ENCODE measurements around the gene FAR2.
"Not testable (repeated sequence)": the region's sequence is repeated elsewhere in the genome, so short reads cannot be mapped to it uniquely, and the experiment has no call there.

FAR2 gene

GRCh38 chr12:29240441-29240840 is 91.4 kb downstream of the FAR2 start:
- DNase-seq, result no peak

DNA sequence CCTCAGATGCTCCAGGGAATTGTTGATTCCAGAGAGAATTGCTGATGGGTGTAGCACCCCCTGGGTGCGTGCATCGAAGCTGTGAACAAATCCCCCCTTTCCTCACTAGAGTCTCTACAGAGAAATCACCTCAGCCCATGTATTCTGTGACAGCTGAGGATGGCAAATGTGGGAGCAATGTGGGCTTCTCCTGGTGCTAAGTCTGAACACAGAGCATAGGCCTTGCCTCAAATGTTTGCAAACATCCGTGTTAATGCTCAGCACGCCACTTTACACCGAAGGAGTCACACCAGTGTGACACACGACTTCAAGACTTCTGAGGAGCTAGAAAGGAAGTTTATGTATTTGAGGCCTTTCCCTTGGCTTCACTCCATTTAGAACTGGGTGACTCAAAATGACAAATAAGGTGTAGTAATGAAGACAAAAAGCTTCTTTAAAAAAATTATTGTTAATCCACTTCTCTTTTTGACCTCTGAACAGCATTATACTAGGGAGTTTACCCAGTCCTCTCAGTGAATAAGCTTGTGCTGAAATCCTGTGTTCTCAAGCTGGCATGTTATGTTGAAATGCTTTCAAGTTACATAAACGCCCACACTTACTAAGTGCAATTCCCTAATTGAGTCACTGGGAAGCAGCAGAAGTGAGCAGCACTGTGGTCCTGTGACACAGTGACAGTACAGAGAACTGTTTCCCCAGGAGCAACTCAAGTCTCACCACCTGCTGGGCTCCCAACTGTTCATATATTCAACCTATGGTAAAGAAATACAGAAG is 92.9 kb downstream of the FAR2 start:
- DNase-seq, result peak; percentile 29

DNA sequence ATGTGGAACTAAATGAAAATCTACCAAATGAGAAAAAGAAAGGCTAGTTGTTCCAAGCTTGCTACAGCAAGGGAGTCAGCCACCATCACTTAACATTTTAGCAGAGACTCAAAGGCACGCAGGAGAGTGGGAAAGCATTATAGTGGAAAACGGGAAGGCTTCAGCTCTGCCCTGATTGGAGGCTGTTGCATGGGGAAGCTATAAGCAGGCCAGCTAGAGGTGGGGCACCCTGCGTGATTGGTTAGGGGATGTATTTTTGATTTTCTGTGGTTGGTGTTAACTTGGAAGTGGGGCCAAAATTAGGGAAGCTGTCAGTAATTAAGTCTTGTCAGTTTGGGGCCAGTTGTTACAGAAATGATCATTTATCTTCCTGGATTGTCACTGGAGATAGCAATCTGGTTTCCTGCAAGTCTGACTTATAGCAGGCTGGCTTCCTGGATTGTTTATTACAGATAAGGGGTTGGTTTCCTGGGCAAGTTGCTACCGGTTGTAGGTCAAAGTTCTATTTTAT is 93.9 kb downstream of the FAR2 start:
- no peak for DNase-seq

- no peak for DNase-seq
Measured at GRCh38 chr12:29244159-29244765, 95.2 kb downstream of the FAR2 start.

DNA sequence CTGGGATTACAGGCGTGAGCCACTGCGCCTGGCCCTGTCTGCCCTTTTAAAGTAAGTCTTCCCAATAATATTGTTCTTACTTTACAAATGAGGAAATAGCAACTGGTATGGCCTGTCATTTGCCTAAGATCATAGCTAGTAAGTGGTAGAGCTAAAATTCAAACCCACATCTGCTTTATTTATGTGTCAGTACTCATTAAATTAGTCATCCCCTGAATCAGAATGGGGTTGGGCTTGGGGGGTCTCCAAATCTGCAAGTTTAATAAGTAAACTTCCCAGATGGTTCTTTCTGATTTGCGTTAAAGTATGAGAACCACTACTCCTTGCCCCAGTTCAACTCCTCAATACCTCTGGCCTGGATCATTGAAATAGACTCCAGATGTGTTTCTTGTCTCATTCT is 96.2 kb downstream of the FAR2 start:
- DNase-seq, result no peak

- no peak for DNase-seq
Measured at GRCh38 chr12:29249930-29250329, 100.9 kb downstream of the FAR2 start.

GRCh38 chr12:29253906-29254625 is 105.0 kb downstream of the FAR2 start:
- DNase-seq, result no peak

- no peak for DNase-seq
Measured at GRCh38 chr12:29255042-29255441, 106.0 kb downstream of the FAR2 start.

GRCh38 chr12:29256598-29256997 is 107.5 kb downstream of the FAR2 start:
- no peak for DNase-seq

DNA sequence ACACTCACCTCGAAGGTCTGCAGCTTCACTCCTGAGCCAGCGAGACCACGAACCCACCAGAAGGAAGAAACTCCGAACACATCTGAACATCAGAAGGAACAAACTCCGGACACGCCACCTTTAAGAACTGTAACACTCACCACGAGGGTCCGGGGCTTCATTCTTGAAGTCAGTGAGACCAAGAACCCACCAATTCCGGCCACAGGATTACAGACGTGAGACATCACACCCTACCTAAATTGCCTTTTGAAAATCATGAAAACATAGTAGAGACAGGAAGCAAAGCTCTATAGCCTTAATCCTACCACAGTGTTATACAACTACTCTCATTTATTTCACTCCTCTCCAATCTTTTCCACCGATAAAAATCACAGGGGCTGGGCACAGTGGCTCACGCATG is 108.6 kb downstream of the FAR2 start:
- DNase-seq, result not testable (repeated sequence)

GRCh38 chr12:29264424-29264823 is 115.3 kb downstream of the FAR2 start:
- no peak for DNase-seq

GRCh38 chr12:29269706-29270408 is 120.8 kb downstream of the FAR2 start:
- DNase-seq, result no peak

GRCh38 chr12:29270446-29270845 is 121.4 kb downstream of the FAR2 start:
- no peak for DNase-seq

DNA sequence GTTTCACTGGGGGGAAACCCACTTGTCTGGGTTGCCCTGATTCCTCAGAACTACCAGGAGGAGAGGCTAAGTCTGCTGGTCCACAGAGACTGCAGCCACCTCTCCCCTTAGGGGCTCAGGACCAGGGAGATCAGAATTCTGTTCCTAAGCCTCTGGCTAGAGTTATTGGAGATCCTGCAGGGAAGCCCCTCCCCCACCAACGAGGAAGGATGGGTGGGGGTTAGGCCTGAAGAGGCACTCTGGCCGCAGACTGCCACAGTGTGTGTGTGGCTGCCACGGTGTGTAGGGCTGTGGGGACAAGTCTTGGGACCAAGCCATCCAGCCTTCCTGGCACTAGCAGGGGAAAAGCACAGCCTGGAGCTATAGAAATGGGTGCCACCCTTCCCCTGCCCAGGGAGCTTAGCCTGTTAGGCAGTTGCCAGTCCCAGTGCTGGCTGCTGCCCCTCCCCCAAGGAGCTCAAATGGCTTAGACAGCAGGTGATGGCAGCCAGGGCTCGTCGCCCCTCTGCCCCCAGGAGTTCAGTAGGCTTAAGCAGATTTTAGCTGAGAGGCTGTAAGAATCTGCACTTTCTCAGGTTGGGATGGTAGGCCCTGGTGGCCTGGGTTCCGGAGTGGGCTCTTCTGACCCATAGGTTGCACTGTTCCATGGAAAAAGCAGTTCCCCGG is 124.2 kb downstream of the FAR2 start:
- no peak for DNase-seq

DNA sequence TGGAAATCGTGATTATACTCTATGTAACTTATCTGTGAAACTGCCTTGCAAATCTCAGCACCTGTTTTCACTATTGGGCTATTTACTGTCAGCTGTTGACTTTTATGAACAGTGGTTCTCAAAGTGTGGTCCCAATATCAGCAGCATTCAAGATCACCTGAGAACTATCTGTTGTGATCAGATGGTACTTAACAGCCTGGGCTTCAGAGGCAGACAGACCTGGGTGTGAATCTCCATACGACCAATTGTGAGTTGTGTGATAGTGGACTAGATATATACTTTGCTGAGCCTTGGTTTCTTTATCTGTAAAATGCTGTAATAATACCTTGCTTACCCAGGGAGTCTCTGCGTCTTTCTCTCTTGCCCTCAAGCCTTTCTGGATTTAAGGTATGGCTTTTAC is 126.8 kb downstream of the FAR2 start:
- DNase-seq, result no peak

DNA sequence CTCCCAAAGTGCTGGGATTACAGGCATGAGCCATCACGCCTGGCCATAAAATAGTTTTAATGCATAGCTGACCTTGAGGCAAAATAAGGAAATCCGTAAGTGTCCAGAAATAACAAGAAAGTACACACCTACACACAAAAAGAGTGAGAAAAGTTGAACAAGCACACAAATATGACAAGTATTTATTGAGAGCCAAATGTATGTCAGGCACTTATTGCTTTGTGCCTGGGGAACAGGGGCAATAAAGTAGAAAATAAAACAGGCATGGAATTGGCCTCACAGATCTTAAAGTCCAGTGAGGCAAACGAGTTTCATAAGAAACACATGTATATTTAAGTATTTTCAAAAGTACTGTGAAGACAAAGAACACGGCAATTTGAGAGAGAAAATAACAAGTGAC is 128.2 kb downstream of the FAR2 start:
- no peak for DNase-seq

GRCh38 chr12:29278673-29279420 is 129.8 kb downstream of the FAR2 start:
- DNase-seq, result no peak

GRCh38 chr12:29281371-29282005 is 132.4 kb downstream of the FAR2 start:
- DNase-seq, result no peak

GRCh38 chr12:29282031-29282816 is 133.1 kb downstream of the FAR2 start:
- no peak for DNase-seq

DNA sequence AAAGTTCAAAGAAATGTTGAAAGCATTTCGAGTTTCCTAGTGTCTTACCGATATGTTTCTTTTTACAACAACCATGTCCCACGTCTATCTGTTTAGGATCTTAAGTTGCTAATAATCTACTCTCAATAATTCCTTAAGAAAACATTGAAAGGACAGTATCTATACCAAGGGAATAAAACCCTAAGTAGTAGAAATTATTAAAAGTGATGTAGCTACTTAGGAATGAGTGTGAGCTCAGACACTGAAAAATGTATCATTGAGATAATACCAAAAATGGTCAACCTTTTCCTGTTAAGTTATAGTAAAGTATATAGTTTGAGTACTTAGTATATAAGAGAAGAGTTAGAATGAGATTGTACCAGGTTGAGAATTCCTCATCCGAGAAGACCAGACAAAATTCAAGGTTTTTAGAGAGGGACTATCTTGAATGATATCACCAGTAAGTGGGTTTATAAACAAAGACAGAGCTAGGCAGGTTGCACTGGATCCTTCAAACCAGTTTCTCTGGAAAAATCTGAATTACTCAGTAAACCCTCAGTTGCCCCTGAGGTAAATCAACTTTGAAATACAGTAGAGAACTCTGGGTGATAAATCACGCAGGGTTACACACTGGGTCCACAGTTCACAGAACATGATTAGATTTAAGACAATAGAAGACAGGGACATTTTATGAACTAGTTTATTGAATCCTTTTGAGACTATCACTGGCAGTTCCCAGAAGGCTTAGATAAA is 135.1 kb downstream of the FAR2 start:
- no peak for DNase-seq
